CD4-positive, alpha-beta T cell treated with Interleukin-2 at 100 ng/mL for 4 hours (primary cell): Measurements from ENCODE around the gene ZNF787.
A peak's percentile ranks its signal among the peaks of the same experiment; 100 is the strongest.
"Not testable (repeated sequence)": the region's sequence is repeated elsewhere in the genome, so short reads cannot be mapped to it uniquely, and the experiment has no call there.

Experiments used
- DNase-seq: peaks from one replicate; pipeline ENCODE4 v3.0.0-alpha.2; 2020; ENCODE audit warnings: low spot score

Gene ZNF787

DNA sequence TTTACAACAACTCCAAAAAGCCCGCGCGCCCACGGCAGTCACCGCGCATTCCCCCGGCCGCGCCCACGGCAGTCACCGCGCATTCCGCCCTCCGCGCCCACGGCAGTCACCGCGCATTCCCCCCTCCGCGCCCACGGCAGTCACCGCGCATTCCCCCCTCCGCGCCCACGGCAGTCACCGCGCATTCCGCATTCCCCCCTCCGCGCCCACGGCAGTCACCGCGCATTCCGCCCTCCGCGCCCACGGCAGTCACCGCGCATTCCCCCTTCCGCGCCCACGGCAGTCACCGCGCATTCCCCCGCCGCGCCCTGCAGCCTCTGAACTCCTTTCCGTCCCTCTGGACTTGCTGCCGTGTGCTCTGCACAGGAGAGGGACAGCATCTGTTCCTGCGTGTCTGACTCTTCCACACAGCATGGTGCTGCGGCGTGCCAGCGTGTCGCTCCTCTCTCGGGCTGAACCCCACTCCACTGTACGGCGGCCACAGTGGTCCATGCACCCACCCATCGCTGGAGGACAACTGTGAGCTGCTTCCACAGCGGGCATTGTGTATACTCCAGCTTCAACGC is 15.2 kb downstream of the ZNF787 start:
- DNase-seq, result not testable (repeated sequence)

DNA sequence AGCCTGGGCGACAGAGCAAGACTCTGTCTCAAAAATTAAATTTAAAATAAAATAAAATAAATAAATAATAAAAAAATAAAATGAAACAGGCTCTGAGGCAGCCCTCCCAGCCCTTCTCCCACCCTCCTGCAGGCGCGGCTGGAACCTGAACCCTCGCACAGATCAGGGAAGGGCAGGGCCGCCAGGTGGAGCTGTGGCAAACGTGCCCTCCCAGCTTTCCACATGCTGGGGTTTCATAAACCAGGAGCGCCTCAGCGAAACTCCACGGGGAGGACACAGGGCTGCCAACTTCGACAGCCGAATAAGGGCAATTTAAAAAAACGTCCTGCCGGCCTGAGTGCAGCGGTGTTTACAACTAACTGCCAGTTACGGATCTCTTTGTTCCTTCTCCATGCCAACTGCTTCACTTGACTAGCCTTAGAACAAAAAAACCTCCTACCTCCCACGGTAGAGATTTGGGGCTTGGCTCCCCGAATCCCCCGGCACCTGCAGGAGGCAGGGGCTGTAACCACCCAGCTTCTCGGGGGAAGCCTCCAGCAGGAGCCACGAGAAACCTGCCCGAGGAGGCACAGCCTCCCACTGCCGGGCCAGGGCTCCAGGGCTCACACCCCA is 15.9 kb downstream of the ZNF787 start:
- DNase-seq, result peak; percentile 37

DNA sequence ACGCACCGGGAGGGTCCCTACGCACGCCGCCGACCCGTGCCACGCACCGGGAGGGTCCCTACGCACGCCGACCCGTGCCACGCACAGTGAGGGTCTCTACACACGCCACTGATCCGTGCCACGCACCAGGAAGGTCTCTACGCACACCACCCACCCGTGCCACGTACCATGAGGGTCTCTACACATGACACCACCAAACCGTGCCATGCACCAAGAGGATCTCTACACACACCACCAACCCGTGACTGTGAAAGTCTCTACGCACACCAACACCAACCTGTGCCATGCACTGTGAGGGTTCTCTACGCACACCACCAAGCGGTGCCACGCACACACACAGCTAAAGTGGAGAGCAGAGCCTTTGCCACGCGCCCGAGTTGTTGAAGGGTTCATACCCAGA is 16.7 kb downstream of the ZNF787 start:
- no peak for DNase-seq

DNA sequence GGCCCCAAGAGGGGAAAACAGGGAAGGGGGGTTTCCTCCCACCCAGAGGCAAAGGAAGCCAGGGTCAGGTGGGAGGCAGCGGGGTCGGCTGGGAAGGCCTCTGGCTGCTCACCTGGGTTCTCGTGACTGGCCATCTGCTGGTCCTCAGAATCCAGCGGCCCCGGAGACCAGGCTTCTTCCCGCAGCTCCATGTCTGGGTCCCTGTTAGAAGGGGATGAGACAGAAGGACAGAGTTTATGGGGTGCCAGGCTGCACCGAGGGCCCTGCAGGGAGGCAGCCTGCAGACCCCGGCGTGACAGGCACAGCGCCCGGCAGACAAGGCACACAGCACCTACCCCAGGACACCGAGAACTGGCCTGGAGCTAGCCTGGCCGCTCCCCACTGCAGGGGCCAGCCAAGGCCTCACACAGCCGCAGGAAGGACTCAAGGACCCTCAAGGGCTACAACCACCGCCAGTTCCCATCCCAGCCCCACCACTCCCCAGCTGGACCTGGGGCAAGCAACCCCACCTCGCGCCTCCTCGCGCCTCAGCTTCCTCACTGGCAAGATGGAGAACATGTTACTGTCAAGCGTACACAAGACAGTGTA is 18.0 kb downstream of the ZNF787 start:
- DNase-seq, result no peak

DNA sequence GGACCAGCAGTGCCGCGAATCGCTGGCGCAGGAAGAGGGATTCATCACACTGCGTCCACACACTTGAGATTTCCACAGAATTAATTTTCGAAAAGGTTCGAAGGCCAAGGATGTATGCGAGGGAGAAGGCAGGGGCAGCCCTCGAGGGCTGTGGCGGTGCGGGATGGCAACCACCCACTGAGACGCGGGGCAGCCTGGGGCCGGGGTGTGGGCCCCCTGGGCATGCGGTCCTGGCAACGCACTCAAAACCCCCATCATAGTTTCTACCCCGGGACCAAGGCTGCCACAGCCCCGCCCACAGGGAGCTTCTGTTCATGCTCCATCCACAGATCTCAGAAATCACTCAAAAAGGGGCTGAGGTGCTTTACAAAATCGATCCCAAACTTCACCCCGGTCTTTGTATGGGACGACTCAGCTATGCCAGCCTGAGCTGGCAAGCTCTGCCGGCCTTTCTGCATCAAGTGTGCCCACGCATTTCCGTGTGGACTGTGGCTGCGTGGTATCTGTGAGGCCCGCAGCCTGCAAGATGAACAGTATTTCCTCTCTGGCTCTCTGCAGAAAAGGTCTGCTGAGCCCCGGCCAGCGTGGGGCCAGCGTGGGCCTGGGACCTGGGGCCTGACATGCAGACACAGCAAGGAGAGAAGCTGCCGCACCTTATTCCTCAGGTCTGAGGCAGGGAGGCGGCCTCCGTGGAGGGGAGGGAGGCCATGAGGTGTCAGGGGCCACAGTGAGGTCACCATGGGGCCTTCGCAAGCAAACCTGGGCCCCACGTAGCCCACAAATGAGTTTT is 19.2 kb downstream of the ZNF787 start:
- DNase-seq, result no peak

DNA sequence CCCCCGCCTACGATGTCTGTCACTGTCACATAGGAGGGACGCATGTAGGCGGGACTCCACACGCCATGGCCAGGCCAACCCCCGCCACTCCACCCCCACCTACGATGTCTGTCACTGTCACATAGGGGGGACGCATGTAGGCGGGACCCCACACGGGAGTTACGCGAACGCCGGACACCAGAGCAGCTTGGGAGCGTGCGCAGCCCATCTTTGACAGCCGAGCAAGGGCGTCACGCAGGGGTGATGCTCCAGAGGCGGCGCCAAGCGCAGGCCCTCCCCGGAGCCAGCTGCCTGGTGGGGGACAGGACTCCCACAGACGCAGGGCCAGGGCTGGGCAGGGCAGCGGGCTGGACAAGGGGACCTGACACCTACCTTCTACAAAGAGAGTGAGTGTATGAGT is 20.0 kb downstream of the ZNF787 start:
- no peak for DNase-seq

DNA sequence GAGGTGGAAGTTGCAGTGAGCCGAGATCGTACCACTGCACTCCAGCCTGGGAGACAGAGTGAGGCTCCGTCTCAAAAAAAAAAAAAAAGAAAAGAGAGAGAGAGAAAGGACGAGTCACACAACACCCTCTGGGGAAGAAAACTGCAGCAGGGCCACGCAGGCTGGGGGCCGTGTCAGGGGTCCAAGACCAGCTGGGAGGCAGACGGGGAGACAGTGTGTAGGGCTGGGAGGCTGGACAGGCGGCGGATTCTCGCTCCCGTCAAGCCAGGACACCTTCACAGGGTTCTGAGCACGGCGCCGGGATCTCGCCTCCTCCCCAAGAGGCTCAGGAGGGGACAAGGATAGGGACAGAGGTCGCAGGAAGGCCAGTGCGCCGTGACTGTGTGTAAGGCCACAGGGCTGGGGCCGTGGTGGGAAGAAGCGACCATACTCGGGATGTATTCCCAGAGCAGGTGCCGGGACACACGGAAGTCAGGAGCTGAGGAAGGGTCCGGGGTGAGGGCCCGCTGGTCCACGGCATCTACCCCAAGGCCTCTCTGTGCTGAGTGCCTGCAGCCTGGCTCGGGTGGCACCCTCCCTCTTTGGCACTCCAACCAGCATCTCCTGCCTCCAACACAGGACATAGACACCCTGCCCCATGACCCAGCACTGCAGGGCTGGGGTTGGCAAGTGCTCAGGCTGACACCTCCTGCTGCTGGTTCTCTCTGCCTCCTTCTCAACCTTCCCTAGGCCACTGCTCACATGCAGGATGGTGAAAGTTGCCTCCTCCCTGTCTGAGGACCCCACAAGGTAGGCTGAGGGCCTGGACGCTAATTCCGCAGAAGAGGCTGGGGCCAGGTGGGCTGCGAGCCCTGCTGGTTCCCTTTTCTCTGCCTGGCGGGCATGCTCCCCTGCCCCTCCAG is 21.2 kb downstream of the ZNF787 start:
- DNase-seq, result no peak

DNA sequence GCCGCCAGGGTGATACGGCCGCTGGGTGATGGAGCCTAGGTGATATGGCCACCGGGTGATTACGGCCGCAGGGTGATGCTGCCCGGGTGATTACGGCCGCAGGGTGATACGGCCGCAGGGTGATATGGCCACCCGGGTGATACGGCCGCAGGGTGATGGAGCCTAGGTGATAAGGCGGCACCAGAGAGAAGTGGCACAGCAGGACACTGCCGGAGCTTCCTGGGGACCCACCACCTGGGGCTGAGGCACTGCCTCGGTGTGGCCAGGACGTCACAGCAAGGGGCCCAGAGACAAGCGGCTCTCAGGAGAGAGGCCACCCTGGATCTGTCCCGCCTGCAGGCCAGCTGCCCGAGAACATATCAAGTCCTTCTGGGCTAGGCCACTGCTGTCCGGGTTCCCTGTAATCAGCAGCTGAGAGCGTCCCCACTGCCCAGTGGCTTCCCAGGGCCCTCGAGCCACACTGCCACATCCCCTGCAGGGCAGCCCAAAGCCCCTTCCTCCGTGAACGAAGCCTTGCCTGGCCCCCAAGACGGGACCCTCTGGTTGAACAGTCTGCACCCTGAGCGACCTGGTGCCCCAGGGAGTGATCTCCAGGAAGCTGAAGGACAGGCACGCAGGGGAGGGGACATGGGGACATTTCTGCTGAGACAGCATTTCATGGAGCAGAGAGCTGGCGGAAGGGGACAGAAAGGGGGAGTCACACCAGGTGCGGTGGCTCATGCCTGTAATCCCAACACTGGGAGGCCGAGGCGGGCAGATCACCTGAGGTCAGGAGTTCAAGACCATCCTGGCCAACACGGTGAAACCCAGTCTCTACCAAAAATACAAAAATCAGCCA is 22.1 kb downstream of the ZNF787 start:
- DNase-seq, result no peak

DNA sequence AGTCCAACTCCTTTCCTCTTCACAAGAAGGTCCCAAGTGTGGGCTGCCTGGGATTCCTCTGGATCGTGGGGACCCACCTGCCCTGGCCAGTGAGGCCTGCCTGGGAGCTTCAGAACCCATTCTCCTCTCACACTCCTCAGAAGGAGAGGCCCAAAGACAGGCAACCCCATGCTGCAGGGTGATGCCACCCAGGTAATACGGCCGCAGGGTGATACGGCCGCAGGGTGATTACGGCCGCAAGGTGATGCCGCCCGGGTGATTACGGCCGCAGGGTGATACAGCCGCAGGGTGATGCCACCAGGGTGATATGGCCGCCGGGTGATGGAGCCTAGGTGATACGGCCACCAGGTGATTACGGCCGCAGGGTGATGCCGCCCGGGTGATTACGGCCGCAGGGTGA is 22.9 kb downstream of the ZNF787 start:
- not testable (repeated sequence) for DNase-seq

DNA sequence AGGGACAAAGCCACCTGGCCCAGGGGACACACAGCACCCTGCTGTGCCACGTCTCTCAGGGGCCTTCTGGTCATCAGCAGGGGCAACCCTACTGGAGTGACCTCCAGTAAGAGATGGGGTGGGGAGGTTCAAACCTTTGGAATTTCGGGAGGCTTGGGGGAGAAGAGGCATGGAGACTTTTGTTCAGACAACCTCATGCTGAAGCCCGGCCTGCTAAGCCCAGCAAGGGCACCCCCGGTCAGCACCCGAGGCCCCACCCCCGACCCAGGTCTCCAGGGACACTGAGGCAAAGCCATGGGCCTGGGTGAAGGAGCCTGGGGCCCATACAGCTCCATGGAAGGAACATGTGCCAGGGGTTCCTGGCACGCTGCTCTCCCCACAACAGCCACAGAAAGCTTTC is 23.3 kb downstream of the ZNF787 start:
- no peak for DNase-seq

DNA sequence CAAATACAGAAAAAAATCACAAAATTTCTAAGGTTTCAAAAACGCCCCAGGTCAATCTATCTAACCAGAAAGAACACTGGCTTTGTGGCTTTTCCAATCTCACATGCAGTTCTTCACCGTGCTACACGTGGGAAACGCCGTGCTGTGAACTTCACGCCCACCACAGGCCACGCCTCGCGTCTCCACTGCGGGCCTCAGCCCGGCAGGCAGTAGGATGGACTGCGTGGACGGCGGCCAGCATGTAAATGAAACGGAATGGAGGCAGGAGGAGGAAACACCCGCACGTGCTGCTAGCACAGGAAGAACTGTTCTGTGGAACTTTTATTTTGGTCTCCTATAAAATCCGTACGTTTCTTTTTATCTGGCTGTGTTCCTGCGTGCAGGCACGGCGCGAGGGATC is 23.8 kb downstream of the ZNF787 start:
- no peak for DNase-seq

DNA sequence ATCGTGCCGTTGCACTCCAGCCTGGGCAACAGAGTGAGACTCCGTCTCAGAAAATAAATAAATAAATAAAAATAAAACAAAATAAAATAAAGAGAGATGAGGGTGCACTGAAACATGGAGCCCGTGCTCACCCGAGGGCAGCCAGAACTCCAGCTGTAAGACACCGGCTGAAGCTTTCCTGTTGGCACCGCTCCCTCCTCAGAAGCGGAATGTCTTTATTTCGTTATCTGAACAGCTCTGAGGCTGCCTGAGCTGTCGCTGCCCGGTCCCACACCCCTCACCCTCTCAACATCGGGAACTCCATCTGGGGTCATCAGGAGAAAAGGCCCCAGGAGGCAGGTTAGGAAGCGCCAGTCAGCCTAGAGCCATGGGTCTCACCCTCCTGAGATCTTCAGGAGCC is 24.4 kb downstream of the ZNF787 start:
- DNase-seq, result no peak

DNA sequence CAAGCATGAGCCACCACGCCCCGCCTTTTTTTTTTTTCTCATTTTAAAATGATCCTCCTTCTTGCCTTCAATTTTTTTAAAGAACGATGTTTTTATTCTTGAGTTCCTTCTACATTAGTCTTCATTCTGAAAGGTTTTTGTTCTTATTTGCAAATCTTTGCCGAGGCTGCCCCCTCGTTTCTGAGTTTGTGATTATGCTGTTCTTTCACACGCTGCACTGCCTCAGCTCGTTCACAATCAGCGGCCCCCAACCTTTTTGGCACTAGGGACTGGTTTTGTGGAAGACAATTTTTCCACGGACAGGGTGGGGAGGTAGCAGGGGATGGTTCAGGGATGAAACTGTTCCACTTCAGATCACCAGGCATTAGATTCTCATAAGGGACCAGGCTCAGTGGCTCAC is 26.6 kb downstream of the ZNF787 start:
- DNase-seq, result no peak

DNA sequence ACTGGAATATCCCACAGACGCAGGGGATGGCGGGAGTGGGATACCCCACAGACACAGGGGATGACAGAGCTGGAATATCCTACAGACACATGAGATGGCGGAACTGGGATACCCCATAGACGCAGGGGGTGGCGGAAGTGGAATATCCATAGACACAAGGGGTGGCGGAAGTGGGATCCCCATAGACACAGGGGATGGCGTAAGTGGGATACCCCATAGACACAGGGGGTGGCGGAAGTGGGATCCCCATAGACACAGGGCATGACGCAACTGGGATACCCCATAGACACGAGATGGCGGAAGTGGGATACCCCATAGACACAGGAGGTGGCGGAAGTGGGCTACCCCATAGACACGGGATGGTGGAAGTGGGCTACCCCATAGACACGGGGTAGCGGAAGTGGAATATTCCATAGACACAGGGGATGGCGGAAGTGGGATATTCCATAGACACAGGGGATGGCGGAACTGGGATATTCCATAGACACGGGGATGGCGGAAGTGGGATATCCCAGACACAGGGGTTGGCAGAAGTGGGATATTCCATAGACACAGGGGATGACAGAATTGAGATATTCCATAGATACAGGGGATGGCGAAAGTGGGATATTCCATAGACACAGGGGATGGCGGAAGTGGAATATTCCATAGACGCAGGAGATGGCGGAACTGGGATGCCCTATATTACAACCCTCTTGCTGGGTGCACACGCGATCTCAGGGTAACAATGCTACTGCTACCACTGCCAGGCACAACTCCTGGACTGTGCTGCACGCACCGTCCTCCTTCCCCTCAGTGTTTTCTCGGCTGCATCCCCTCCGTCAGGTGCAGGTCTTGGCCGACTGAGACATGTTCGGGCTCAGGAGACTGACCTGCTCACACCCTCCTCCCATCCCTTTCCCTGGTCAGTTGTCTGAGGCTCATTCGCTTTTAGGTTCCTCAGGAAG is 28.1 kb downstream of the ZNF787 start:
- no peak for DNase-seq

DNA sequence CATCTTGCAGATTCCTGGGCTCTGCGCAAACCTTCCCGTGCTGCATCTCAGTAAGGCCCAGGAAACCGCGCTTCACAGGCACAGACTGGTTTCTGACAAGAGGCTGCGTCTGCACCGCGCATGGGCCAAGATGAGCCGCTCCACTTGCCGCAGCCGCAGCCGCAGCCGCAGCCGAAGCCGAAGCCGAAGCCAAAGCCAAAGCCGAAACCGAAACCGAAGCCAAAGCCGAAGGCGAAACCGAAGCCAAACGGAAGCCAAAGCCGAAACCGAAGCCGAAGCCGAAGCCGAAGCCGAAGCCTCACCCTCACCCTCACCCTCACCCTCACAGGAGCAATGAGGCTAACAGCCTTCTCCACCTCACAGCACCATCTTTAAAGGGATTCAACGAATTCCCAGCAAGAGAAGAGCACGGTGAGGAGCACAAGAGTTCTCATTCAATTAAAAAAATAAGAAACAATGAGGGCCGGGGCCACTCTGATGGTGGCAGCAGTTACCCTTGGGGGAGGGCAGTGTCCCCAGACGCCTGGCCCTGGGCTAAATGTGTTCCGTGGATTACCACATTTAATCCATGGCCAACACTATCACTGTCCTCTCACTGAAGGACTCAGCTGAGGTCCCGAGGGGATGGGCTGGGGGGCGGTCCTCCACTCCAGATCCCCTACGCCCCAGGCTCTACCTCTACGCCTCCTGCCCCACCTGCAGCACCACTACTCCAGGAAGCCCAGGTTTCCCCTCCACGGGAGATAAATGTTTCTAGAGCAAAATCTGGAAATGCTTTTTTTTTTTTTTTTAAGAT is 29.1 kb downstream of the ZNF787 start:
- DNase-seq, result peak; percentile 24

DNA sequence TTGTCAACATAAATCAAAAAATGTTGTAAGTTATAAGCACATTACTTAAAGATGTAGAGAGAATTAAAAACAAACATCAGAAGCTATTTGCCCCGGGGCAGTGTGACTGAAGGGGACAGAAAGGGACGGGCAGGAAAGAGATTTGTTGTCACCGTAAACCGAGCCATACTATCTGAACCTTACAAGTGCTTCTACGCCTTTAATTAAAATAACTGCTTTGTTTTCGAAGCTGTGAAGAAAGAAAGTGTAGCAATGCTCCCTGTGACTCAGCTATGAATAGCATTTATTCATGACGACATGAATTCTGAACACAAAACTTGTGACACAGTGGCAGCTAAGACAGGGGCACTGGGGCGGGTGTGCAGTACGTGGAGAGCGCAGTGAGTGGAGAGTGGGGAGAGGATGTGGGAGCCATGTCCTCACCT is 30.0 kb downstream of the ZNF787 start:
- no peak for DNase-seq

DNA sequence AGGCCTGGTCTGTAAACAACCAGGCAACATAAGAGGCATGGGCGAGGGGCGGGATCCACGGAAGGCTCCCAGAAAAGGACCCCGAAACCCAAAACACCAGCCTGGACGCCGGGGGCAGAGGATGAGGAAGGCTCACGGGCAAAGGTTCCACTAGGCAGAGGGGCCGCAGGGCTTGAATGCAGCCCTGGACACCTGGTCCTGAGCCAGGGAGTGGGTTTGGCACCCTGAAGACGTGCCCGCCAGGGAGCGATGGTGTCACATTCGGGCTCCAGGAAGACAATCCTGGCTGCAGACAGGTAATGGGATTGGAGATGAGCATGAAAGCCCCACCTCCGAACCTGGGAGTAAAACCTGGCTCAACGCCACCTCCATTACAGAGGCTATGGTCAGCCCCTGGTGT is 31.8 kb downstream of the ZNF787 start:
- no peak for DNase-seq

DNA sequence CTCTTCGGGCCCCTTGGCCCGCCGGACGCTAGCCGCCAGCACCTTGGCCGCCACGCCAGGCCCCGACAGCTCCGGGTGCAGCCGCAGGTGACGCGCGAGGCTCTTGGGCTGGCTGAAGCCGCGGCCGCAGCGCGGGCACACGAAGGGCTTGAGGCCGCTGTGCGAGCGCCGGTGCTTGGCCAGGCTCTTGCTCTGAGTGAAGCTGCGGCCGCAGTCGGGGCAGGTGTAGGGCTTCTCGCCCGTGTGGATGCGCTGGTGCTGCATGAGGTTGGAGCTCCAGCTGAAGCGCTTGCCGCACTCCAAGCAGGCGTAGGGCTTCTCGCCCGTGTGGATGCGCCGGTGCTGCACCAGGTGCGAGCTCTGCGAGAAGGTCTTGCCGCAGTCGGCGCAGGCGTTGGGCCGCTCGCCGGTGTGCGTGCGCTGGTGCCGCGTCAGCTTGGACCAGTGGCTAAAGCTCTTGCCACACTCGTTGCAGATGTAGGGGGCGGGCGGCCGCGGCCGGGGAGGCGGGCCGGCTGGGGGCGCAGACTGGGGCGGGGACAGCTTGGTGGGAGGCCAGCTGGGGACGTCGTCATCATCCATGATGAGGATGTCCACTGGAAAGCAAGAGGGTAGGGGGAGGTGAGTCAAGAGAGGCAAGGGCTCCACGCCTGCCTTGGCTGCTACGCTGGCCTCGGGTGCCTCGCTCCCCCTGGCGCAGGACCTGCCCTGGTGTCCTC is 32.4 kb downstream of the ZNF787 start:
- no peak for DNase-seq
